Esophagus muscularis mucosa (tissue), 4 donors: Measurements from ENCODE around the gene TSTD1. TPM values are rescaled to one million over a fixed set of nuclear protein-coding genes. Genes with fewer than 3 reads are reported as not detected.
"Not testable (repeated sequence)": the region's sequence is repeated elsewhere in the genome, so short reads cannot be mapped to it uniquely, and the experiment has no call there.

Experiments
- DNase-seq: peaks from one replicate; pipeline ENCODE4 v3.0.0-alpha.2; 2017; ENCODE audit errors: extremely low spot score
- H3K27ac ChIP-seq, 4 donors: fragments of 200-600 bp; sonication (generic); replicated peaks in 1 of 4; 1 replicate in 3 of 4; 2 replicates in 1 of 4; pipeline ENCODE4 v1.5.1; 2016 to 2019; ENCODE audit warnings: mild to moderate bottlenecking in 1 of 4
- H3K27me3 ChIP-seq, 4 donors: fragments of 200-600 bp; sonication (generic); one replicate each; pipeline versions ENCODE4 v1.5.1 to v1.6.0; 2016 to 2019
- H3K36me3 ChIP-seq, 4 donors: fragments of 200-600 bp; sonication (generic); one replicate each; pipeline ENCODE4 v1.5.1; 2016 to 2019
- H3K4me1 ChIP-seq, 4 donors: fragments of 200-600 bp; sonication (generic); one replicate each; pipeline ENCODE4 v1.5.1; 2016 to 2019
- H3K4me3 ChIP-seq, 4 donors: fragments of 200-600 bp; sonication (generic); 1 replicate in 2 of 4; 2 replicates in 2 of 4; pipeline ENCODE4 v1.5.1; 2016 to 2019; ENCODE audit warnings: mild to moderate bottlenecking in 4 of 4, moderate library complexity in 1 of 4
- H3K9me3 ChIP-seq, 4 donors: fragments of 200-600 bp; sonication (generic); 1 replicate in 3 of 4; 2 replicates in 1 of 4; pipeline ENCODE4 v1.5.1; 2016 to 2019
- EP300 ChIP-seq: sonication (generic); formaldehyde crosslinking; IDR thresholded peaks from one replicate; pipeline ENCODE4 v1.6.1; 2017; ENCODE audit warnings: antibody characterized with exemption
- POLR2A ChIP-seq: fragments of 450-650 bp; IDR thresholded peaks from one replicate; pipeline ENCODE4 v1.6.1; 2017; ENCODE audit warnings: antibody characterized with exemption, moderate library complexity, mild to moderate bottlenecking, low read depth
- POLR2AphosphoS5 ChIP-seq, 2 donors: sonication (generic); formaldehyde crosslinking; IDR thresholded peaks; one replicate each; pipeline ENCODE4 v1.6.1; 2017; ENCODE audit warnings: antibody characterized with exemption in 2 of 2
- WGBS: methylation state at CpG from one replicate; pipeline ENCODE4 v1.1.5; 2018; 5-methylcytosine and 5-hydroxymethylcytosine counted together
- intact Hi-C: fragments of 100-400 bp; cut with DNase I; formaldehyde crosslinking; loops from one replicate; pipeline ENCODE4 v1.15.1; 2023
- total RNA-seq, 4 donors: library from RNA; depleted of rRNA; stranded (reverse); fragments of >200 nt; gene quantifications; one replicate each; pipeline versions ENCODE4 v1.1.0 to v1.2.1, GENCODE V29; 2016
- TF ChIP-seq, protein P1 (sequence below), 3 experiments: fragments of 200-600 bp in 2 of 3; fragments of 450-650 bp in 1 of 3; sonication (generic) in 2 of 3; IDR thresholded peaks; one replicate each; pipeline ENCODE4 v1.5.1; 2017 to 2019; ENCODE audit warnings: antibody characterized with exemption in 3 of 3, mild to moderate bottlenecking in 2 of 3, moderate library complexity in 1 of 3

The TSTD1 gene
- total RNA-seq, 4 donors from 2014 or later, result 19.0 to 46.5 (median 29.4) TPM

- intact Hi-C loops, result no loop called here
- TF ChIP-seq POLR2AphosphoS5 (IDR thresholded peaks at IDR 0.05) (no peak), EP300 (no peak), POLR2A (no peak)
- TF ChIP-seq, protein P1, sequence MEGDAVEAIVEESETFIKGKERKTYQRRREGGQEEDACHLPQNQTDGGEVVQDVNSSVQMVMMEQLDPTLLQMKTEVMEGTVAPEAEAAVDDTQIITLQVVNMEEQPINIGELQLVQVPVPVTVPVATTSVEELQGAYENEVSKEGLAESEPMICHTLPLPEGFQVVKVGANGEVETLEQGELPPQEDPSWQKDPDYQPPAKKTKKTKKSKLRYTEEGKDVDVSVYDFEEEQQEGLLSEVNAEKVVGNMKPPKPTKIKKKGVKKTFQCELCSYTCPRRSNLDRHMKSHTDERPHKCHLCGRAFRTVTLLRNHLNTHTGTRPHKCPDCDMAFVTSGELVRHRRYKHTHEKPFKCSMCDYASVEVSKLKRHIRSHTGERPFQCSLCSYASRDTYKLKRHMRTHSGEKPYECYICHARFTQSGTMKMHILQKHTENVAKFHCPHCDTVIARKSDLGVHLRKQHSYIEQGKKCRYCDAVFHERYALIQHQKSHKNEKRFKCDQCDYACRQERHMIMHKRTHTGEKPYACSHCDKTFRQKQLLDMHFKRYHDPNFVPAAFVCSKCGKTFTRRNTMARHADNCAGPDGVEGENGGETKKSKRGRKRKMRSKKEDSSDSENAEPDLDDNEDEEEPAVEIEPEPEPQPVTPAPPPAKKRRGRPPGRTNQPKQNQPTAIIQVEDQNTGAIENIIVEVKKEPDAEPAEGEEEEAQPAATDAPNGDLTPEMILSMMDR (IDR thresholded peaks at IDR 0.05), result no peak
- Histone ChIP-seq H3K27me3 (peaks cover 0 to 44% (median 11%) of the 10 kb centered on the region in 4 donors), H3K9me3 (no peaks in the 10 kb centered on the region), H3K4me3 (no peak overlapping the region), H3K4me1 (peaks cover 13 to 21% (median 18%) of the 10 kb centered on the region in 4 donors), H3K36me3 (no peaks in the 10 kb centered on the region), H3K27ac (no peak overlapping the region)
- 91% methylated on average over 2 of the region's 2 CpGs for WGBS
- DNase-seq, result no peak
These were observed 16.8 kb downstream of the TSTD1 start for GRCh38 chr1:161021970-161022353.

DNA sequence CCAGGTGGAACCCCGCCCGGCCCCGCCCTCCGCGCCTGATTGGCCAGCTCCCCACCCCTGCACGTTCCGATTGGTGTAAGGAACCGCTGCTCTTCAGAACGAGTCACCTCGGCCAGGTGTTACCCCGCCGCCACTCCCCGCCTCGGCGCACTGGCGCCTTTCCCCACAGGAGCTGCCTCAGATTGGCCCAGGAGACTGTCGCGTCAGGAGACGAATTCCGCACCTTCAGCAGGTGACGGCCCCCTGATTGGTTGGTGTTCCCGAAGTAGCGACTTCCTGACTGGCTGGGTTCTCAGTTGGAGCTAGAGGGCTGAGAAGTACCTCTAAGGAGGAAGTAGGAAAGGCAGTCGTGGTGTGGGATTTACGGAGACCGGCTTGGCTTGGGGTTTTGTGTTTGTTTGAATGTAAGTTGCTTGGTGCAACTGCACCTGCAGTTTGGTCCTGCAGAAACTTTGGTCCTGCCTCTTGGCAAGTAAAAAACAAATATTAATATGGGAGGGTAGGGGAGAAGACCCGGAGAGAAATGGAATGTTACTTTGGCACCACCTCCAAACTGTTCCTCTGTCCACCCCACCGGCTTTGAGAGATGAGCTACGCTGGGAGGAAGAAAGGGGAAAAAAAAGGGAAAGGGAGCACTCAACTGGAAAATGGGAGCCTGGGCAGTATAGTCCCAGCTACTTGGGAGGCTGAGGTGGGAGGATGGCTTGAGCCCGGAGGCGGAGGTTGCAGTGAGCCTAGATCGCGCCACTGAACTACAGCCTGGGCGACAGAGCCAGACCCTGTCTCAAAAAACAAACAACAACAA, 17.4 kb downstream of the TSTD1 start:
- peaks cover 0 to 44% (median 11%) of the 10 kb centered on the region in 4 donors for H3K27me3 ChIP-seq
- TF ChIP-seq EP300 (no peak), POLR2AphosphoS5 (IDR thresholded peaks at IDR 0.05) (peak in 1 of 2 donors; percentile 22), POLR2A (no peak)
- TF ChIP-seq, protein P1 (IDR thresholded peaks at IDR 0.05), result no peak
- H3K4me1 ChIP-seq, result peaks cover 13 to 21% (median 18%) of the 10 kb centered on the region in 4 donors
- H3K9me3 ChIP-seq, result no peaks in the 10 kb centered on the region
- H3K4me3 ChIP-seq, result peak overlapping the region; percentile 56 to 62 (median 56)
- 25% methylated on average over 22 of the region's 34 CpGs for WGBS
- intact Hi-C loops, result no loop called here
- peak; percentile 93 for DNase-seq
- H3K36me3 ChIP-seq, result no peaks in the 10 kb centered on the region
- H3K27ac ChIP-seq, result peak overlapping the region; percentile 56 to 73 (median 64)

GRCh38 chr1:161020509-161021164, 18.1 kb downstream of the TSTD1 start, which contains the start of gene F11R:
Gene F11R (minus strand): TSS chr1:161021152. CDS start chr1:161021073, 79 bp downstream.
- TF ChIP-seq, protein P1 (IDR thresholded peaks at IDR 0.05), result no peak
- TF ChIP-seq EP300 (no peak), POLR2AphosphoS5 (IDR thresholded peaks at IDR 0.05) (peak in 1 of 2 donors; percentile 59), POLR2A (no peak)
- Histone ChIP-seq H3K27me3 (peaks cover 0 to 44% (median 11%) of the 10 kb centered on the region in 4 donors), H3K27ac (peak within 1 kb of the TSS; percentile 56 to 73 (median 64)), H3K4me1 (peaks cover 13 to 21% (median 18%) of the 10 kb centered on the region in 4 donors), H3K4me3 (peak within 1 kb of the TSS; percentile 56 to 62 (median 56)), H3K9me3 (no peaks in the 10 kb centered on the region), H3K36me3 (no peaks in the 10 kb centered on the region)
- DNase-seq, result no peak
- 6% methylated on average over 32 of the region's 36 CpGs for WGBS
- intact Hi-C loops, result no loop called here

- Histone ChIP-seq H3K9me3 (no peaks in the 10 kb centered on the region), H3K36me3 (no peaks in the 10 kb centered on the region), H3K4me1 (peaks cover 13 to 21% (median 18%) of the 10 kb centered on the region in 4 donors), H3K27me3 (peaks cover 0 to 44% (median 11%) of the 10 kb centered on the region in 4 donors), H3K27ac (peak overlapping the region; percentile 56 to 73 (median 64)), H3K4me3 (peak overlapping the region; percentile 56 to 62 (median 56))
- WGBS, result 45% methylated on average over 10 of the region's 10 CpGs
- peak; percentile 27 to 30 for TF ChIP-seq POLR2AphosphoS5 (IDR thresholded peaks at IDR 0.05)
- TF ChIP-seq POLR2A, result no peak
- intact Hi-C loops, result no loop called here
- DNase-seq, result no peak
These were observed 18.8 kb downstream of the TSTD1 start for GRCh38 chr1:161019751-161020495.

DNA sequence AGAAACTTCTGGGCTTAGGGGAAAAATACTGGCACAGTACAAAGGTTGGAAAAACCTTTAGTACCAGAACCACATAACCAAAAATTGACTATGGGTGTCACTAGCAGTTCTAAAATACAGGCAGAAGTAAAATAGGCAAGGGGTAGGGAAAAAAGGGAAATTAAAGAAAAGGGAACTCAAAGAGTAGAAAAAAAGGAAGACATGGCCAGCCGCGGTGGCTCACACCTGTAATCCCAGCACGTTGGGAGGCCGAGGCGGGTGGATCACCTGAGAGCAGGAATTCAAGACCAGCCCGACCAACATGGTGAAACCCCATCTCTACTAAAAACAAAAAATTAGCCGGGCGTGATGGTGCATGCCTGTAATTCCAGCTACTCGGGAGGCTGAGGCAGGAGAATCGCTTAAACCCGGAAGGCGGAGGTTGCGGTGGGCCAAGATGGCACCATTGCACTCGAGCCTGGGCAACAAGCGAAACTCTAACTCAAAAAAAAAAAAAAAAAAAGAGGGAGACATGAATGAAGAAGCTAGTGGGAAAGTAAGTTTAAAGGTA, 19.6 kb downstream of the TSTD1 start:
- H3K4me3 ChIP-seq, H3K9me3 ChIP-seq, H3K36me3 ChIP-seq, DNase-seq, intact Hi-C loops: not testable (repeated sequence)
- Histone ChIP-seq H3K27ac (peak overlapping the region in 1 of 4 donors; percentile 58), H3K4me1 (peaks cover 17 to 26% (median 19%) of the 10 kb centered on the region in 4 donors), H3K27me3 (peaks cover 0 to 44% (median 11%) of the 10 kb centered on the region in 4 donors)
- WGBS, result 85% methylated on average over 15 of the region's 15 CpGs
